ENCODE measurements around the gene OR1E2. TPM values are rescaled to one million over a fixed set of nuclear protein-coding genes. Genes with fewer than 3 reads are reported as not detected.

OR1E2 gene
- not detected for total RNA-seq
- polyA plus RNA-seq (ENCODE audit: insufficient read depth, low read depth, low replicate concordance) = not detected
- long read RNA-seq, donor 1 = 0 reads
- long read RNA-seq, donor 2 = 0 reads
- long read RNA-seq, donor 3 = 0 reads
- long read RNA-seq, donor 4 = 0 reads
- long read RNA-seq, donor 5 = 0 reads
- long read RNA-seq, donor 6 = 0 reads
- long read RNA-seq, donor 7 = 0 reads
- long read RNA-seq, donor 8 = 0 reads
- long read RNA-seq, donor 9, partial matches to known transcripts = 0 of 1 reads
- long read RNA-seq, donor 9, other reads (novel, unspliced or antisense) = 0 of 1 reads
- long read RNA-seq, donor 10 = 0 reads

- DNase-seq (no peak), FAIRE-seq (no peak)
- intact Hi-C loops (cut with DNase I) = no loop called here
- Histone ChIP-seq H3K9me3 (ENCODE audit: control insufficient read depth in 2 of 3, insufficient read depth in 1 of 3, low read length in 3 of 3) (peaks cover 0 to 6% (median 2%) of the 10 kb centered on the region in 3 donors), H3K27me3 (ENCODE audit: control insufficient read depth, insufficient read depth, low read length) (no peaks in the 10 kb centered on the region), H3K36me3 (ENCODE audit: control insufficient read depth in 2 of 3, insufficient read depth in 3 of 3, low read length in 3 of 3) (no peaks in the 10 kb centered on the region), H3K4me3 (ENCODE audit: low read length in 3 of 3) (no peak within 1 kb of the TSS), H3K9ac (ENCODE audit: low read length in 3 of 3) (no peak within 1 kb of the TSS), H3K27ac (ENCODE audit: low read depth in 2 of 2, low read length in 2 of 2) (no peak within 1 kb of the TSS), H3K4me1 (ENCODE audit: control insufficient read depth in 2 of 3, insufficient read depth in 2 of 3, low read depth in 1 of 3, low read length in 3 of 3) (no peaks in the 10 kb centered on the region)
- TF ChIP-seq CTCF (IDR thresholded peaks at IDR 0.05; ENCODE audit: borderline replicate concordance, extremely low read depth, insufficient read depth) = no peak
These were observed at the start of gene OR1E2 for GRCh38 chr17:3433741-3434140. OR1E2 (minus strand) TSS chr17:3433841; CDS start chr17:3433841, 0 bp downstream.

- intact Hi-C loops (cut with DNase I) = no loop called here
These were observed 49.2 kb upstream of the OR1E2 start for GRCh38 chr17:3482852-3483251.

GRCh38 chr17:3479988-3480387, 46.3 kb upstream of the OR1E2 start:
- intact Hi-C loops (cut with DNase I) = no loop called here
- no peak overlapping the region for H3K9ac ChIP-seq (ENCODE audit: low read length in 3 of 3)
- FAIRE-seq = no peak

More at GRCh38 chr17:3482852-3483251, 49.2 kb upstream of the OR1E2 start:
- TF ChIP-seq CTCF (IDR thresholded peaks at IDR 0.05; ENCODE audit: borderline replicate concordance, extremely low read depth, insufficient read depth) = no peak
- H3K9me3 ChIP-seq (ENCODE audit: control insufficient read depth in 2 of 3, insufficient read depth in 1 of 3, low read length in 3 of 3) = no peaks in the 10 kb centered on the region
- no peak overlapping the region for H3K9ac ChIP-seq (ENCODE audit: low read length in 3 of 3)
- H3K36me3 ChIP-seq (ENCODE audit: control insufficient read depth in 2 of 3, insufficient read depth in 3 of 3, low read length in 3 of 3) = no peaks in the 10 kb centered on the region
- H3K4me3 ChIP-seq (ENCODE audit: low read length in 3 of 3) = no peak overlapping the region
- no peaks in the 10 kb centered on the region for H3K27me3 ChIP-seq (ENCODE audit: control insufficient read depth, insufficient read depth, low read length)
- DNase-seq (no peak), FAIRE-seq (no peak)
- H3K27ac ChIP-seq (ENCODE audit: low read depth in 2 of 2, low read length in 2 of 2) = no peak overlapping the region
- no peaks in the 10 kb centered on the region for H3K4me1 ChIP-seq (ENCODE audit: control insufficient read depth in 2 of 3, insufficient read depth in 2 of 3, low read depth in 1 of 3, low read length in 3 of 3)

More at GRCh38 chr17:3479988-3480387, 46.3 kb upstream of the OR1E2 start:
- no peak for TF ChIP-seq CTCF (IDR thresholded peaks at IDR 0.05; ENCODE audit: borderline replicate concordance, extremely low read depth, insufficient read depth)
- no peak for DNase-seq
- Histone ChIP-seq H3K4me3 (ENCODE audit: low read length in 3 of 3) (no peak overlapping the region), H3K36me3 (ENCODE audit: control insufficient read depth in 2 of 3, insufficient read depth in 3 of 3, low read length in 3 of 3) (no peaks in the 10 kb centered on the region), H3K27me3 (ENCODE audit: control insufficient read depth, insufficient read depth, low read length) (no peaks in the 10 kb centered on the region), H3K4me1 (ENCODE audit: control insufficient read depth in 2 of 3, insufficient read depth in 2 of 3, low read depth in 1 of 3, low read length in 3 of 3) (peaks cover 2 to 7% (median 6%) of the 10 kb centered on the region in 3 donors), H3K27ac (ENCODE audit: low read depth in 2 of 2, low read length in 2 of 2) (no peak overlapping the region), H3K9me3 (ENCODE audit: control insufficient read depth in 2 of 3, insufficient read depth in 1 of 3, low read length in 3 of 3) (no peaks in the 10 kb centered on the region)
